Endothelial cell of umbilical vein (primary cell): Measurements from ENCODE around the gene FAM114A2. TPM values are rescaled to one million over a fixed set of nuclear protein-coding genes. Genes with fewer than 3 reads are reported as not detected.

Source experiments
- BruUV-seq: library from RNA; stranded (reverse); fragments of 400-500 nt; replicated peaks from 2 replicates; lab custom pipeline; 2021; lab: Mats Ljungman, UMichigan
- CTCF ChIA-PET: fragments of 300-600, 350-600 bp; sonication (Branson Sonifier 250); formaldehyde crosslinking; loops from one replicate; lab custom pipeline; 2021; ENCODE audit warnings: antibody characterized with exemption, inconsistent platforms; lab: Charles Lee
- POLR2A ChIA-PET: fragments of 300-600, 350-600 bp; sonication (Branson Sonifier 250); formaldehyde crosslinking; loops from one replicate; lab custom pipeline; 2021; ENCODE audit warnings: antibody characterized with exemption, inconsistent platforms; lab: Charles Lee
- DNase-seq: peaks from one replicate; pipeline ENCODE4 v3.0.0-alpha.2; 2011; ENCODE audit warnings: low read depth, low spot score
- FAIRE-seq: peaks from 2 replicates; lab custom pipeline; 2011; peaks lifted over from hg19 to GRCh38; lab: Jason Lieb, UNC
- H2AFZ ChIP-seq: 2 replicates; pipeline ENCODE4 v1.6.0; 2012; ENCODE audit warnings: low read depth, low read length, control low read depth, inconsistent platforms
- H3K27ac ChIP-seq: 2 replicates; pipeline ENCODE4 v1.5.1; 2011; ENCODE audit warnings: low read depth, mild to moderate bottlenecking, control low read depth, low read length, moderate library complexity; ENCODE audit not compliant: insufficient read depth
- H3K27me3 ChIP-seq, 2 experiments: 2 replicates each; pipeline versions ENCODE4 v1.6.0 to v1.6.1; 2011; ENCODE audit warnings: low read length in 2 of 2, mixed read lengths in 1 of 2; ENCODE audit not compliant: control insufficient read depth in 2 of 2, insufficient read depth in 2 of 2
- H3K36me3 ChIP-seq, 2 experiments: 2 replicates in 1 of 2; 3 replicates in 1 of 2; pipeline ENCODE4 v1.5.1; 2011; ENCODE audit warnings: low read length in 2 of 2, mild to moderate bottlenecking in 1 of 2, moderate library complexity in 1 of 2; ENCODE audit not compliant: control insufficient read depth in 2 of 2, insufficient read depth in 2 of 2; ENCODE audit errors: extremely low read depth in 1 of 2
- H3K4me1 ChIP-seq: 3 replicates; pipeline ENCODE4 v1.5.1; 2011; ENCODE audit warnings: mild to moderate bottlenecking, low read length; ENCODE audit not compliant: control insufficient read depth, insufficient read depth; ENCODE audit errors: extremely low read depth
- H3K4me2 ChIP-seq: 2 replicates; pipeline ENCODE4 v1.6.1; 2011; ENCODE audit warnings: low read length, control low read depth, mixed read lengths; ENCODE audit not compliant: insufficient read depth
- H3K4me3 ChIP-seq, 3 experiments: fragments of 200-600 bp in 1 of 3; sonication (generic), shearing (Covaris generic) in 1 of 3; replicated peaks in 1 of 3; 2 replicates each; pipeline ENCODE4 v1.5.1; 2011 to 2016; ENCODE audit warnings: control low read depth in 3 of 3, low read length in 3 of 3, mild to moderate bottlenecking in 2 of 3, inconsistent platforms in 1 of 3, low read depth in 1 of 3, moderate library complexity in 1 of 3; ENCODE audit not compliant: insufficient read depth in 1 of 3
- H3K79me2 ChIP-seq: 2 replicates; pipeline ENCODE4 v1.6.0; 2012; ENCODE audit warnings: low read length, inconsistent platforms; ENCODE audit not compliant: control insufficient read depth, insufficient read depth
- H3K9ac ChIP-seq: replicated peaks from 2 replicates; pipeline ENCODE3; 2011; ENCODE audit warnings: low read length, control low read depth; ENCODE audit not compliant: insufficient read depth; ENCODE audit errors: extremely low read depth
- H3K9me1 ChIP-seq: replicated peaks from 3 replicates; pipeline ENCODE4 v1.6.0; 2011; ENCODE audit warnings: mild to moderate bottlenecking, low read length; ENCODE audit not compliant: control insufficient read depth, insufficient read depth; ENCODE audit errors: extremely low read depth
- H3K9me3 ChIP-seq: replicated peaks from 2 replicates; pipeline ENCODE4 v1.5.1; 2012; ENCODE audit warnings: low read length, inconsistent platforms; ENCODE audit not compliant: control insufficient read depth, insufficient read depth
- H4K20me1 ChIP-seq: replicated peaks from 2 replicates; pipeline ENCODE3; 2011; ENCODE audit warnings: mild to moderate bottlenecking, low read length; ENCODE audit not compliant: control insufficient read depth, insufficient read depth; ENCODE audit errors: extremely low read depth
- EZH2 ChIP-seq: IDR thresholded peaks from 2 replicates; pipeline ENCODE4 v1.6.1; 2012; ENCODE audit warnings: borderline replicate concordance, low read depth, mild to moderate bottlenecking, moderate library complexity, low read length, inconsistent platforms; ENCODE audit not compliant: severe bottlenecking
- FOS ChIP-seq: IDR thresholded peaks from 2 replicates; pipeline ENCODE4 v1.6.1; 2011; ENCODE audit warnings: mild to moderate bottlenecking, low read length, moderate library complexity, borderline replicate concordance; ENCODE audit not compliant: insufficient read depth
- GATA2 ChIP-seq: IDR thresholded peaks from 2 replicates; pipeline ENCODE4 v1.7.0; 2011; ENCODE audit warnings: low read depth, mild to moderate bottlenecking, moderate library complexity, mixed read lengths, low read length; ENCODE audit not compliant: insufficient read length, insufficient read depth
- JUN ChIP-seq: IDR thresholded peaks from 2 replicates; pipeline ENCODE4 v1.6.1; 2011; ENCODE audit warnings: borderline replicate concordance, low read depth; ENCODE audit not compliant: insufficient read length, insufficient read depth
- MYC ChIP-seq: IDR thresholded peaks from one replicate; pipeline ENCODE4 v1.6.1; 2011; ENCODE audit warnings: mild to moderate bottlenecking, low read depth, low read length
- POLR2A ChIP-seq: IDR thresholded peaks from 2 replicates; pipeline ENCODE4 v1.6.1; 2012; ENCODE audit warnings: low read depth, mild to moderate bottlenecking, control low read depth, low read length
- POLR2AphosphoS5 ChIP-seq: IDR thresholded peaks from 2 replicates; pipeline ENCODE4 v1.6.1; 2012; ENCODE audit warnings: low read depth, mild to moderate bottlenecking, control low read depth, low read length, moderate library complexity; ENCODE audit not compliant: insufficient read depth
- dilution Hi-C: fragments of 300-500 bp; cut with MboI; formaldehyde crosslinking; loops from one replicate; pipeline ENCODE4 v1.15.0; 2019; ENCODE audit warnings: low sequenced_read_pairs; ENCODE audit not compliant: extremely low pct_ligation_motif_present
- intact Hi-C: fragments of 100-400 bp; cut with micrococcal nuclease; formaldehyde crosslinking; loops from one replicate; pipeline ENCODE4 v1.10.0; 2022
- polyA plus RNA-seq, 4 experiments: library from polyadenylated mRNA; depleted of rRNA in 3 of 4; stranded (reverse) in 3 of 4; unstranded in 1 of 4; fragments of >200 nt; gene quantifications; 2 replicates each; pipeline versions ENCODE4 v1.2.1 to v1.2.3, GENCODE V29; 2011 to 2012; ENCODE audit warnings: missing spikeins in 1 of 4
- total RNA-seq: library from RNA; stranded (reverse); gene quantifications from 2 replicates; pipeline ENCODE4 v1.2.3, GENCODE V29; 2021
- TF ChIP-seq, protein P1 (sequence below): IDR thresholded peaks from 2 replicates; pipeline ENCODE4 v1.6.1; 2011; ENCODE audit not compliant: insufficient read depth, insufficient read length
- TF ChIP-seq, protein P2 (sequence below), 2 donors: IDR thresholded peaks; 1 replicate in 1 of 2; 2 replicates in 1 of 2; pipeline ENCODE4 v1.5.1; 2011; ENCODE audit warnings: low read length in 2 of 2, mild to moderate bottlenecking in 2 of 2, moderate library complexity in 2 of 2, control low read depth in 1 of 2, inconsistent platforms in 1 of 2, low read depth in 1 of 2; ENCODE audit not compliant: insufficient read depth in 1 of 2; ENCODE audit errors: extremely low read depth in 1 of 2

The FAM114A2 gene
- total and polyA plus RNA-seq, 2 donors (not counting 3 experiments of a cell fraction or from before 2014, with no cell fraction given), result 9.6 to 31.3 TPM

DNA sequence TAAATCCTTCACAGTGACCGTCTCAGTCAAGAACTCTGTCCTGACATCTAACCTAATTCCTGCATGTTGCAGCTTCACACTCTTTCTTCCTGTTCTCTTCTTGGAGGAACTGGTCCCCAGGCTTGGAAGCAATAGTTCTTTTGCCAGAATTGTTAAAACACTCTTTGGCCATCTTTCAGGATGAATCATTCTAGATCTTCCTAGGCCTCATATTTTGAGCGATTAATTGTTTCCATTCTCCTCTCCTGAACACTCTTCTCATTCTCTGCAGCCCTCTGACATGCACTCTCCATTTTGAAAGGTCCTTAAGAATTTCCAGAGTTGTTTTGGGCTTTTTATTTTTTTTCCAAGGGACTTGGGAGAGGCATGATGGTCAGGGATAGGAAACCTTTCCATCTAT lies 85.8 kb downstream of the FAM114A2 start:
- no peaks in the 10 kb centered on the region for H3K36me3 ChIP-seq
- intact Hi-C loops (no loop called here), dilution Hi-C loops (no loop called here)
- H3K4me1 ChIP-seq, result no peaks in the 10 kb centered on the region
- no peak for DNase-seq
- CTCF ChIA-PET, result interaction anchor here (1.0 to 2.0 kb wide), 2 partner anchors 12 to 456 kb away, joined by 4 to 6 read pairs; no protein-coding TSS in a partner anchor
- H3K27me3 ChIP-seq, result no peaks in the 10 kb centered on the region
- no peak overlapping the region for H3K4me3 ChIP-seq
- no TSS peak for BruUV-seq
- no peaks in the 10 kb centered on the region for H4K20me1 ChIP-seq
- no peak for FAIRE-seq
- TF ChIP-seq MYC (no peak), POLR2AphosphoS5 (no peak), GATA2 (no peak), POLR2A (no peak), JUN (no peak), FOS (no peak), EZH2 (no peak)
- TF ChIP-seq, protein P1, sequence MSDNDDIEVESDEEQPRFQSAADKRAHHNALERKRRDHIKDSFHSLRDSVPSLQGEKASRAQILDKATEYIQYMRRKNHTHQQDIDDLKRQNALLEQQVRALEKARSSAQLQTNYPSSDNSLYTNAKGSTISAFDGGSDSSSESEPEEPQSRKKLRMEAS, result no peak
- TF ChIP-seq, protein P2, sequence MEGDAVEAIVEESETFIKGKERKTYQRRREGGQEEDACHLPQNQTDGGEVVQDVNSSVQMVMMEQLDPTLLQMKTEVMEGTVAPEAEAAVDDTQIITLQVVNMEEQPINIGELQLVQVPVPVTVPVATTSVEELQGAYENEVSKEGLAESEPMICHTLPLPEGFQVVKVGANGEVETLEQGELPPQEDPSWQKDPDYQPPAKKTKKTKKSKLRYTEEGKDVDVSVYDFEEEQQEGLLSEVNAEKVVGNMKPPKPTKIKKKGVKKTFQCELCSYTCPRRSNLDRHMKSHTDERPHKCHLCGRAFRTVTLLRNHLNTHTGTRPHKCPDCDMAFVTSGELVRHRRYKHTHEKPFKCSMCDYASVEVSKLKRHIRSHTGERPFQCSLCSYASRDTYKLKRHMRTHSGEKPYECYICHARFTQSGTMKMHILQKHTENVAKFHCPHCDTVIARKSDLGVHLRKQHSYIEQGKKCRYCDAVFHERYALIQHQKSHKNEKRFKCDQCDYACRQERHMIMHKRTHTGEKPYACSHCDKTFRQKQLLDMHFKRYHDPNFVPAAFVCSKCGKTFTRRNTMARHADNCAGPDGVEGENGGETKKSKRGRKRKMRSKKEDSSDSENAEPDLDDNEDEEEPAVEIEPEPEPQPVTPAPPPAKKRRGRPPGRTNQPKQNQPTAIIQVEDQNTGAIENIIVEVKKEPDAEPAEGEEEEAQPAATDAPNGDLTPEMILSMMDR (IDR thresholded peaks at IDR 0.05; ENCODE audit: extremely low read depth in 1 of 2, insufficient read depth in 1 of 2, low read depth in 1 of 2, low read length in 2 of 2), result no peak
- H3K9me3 ChIP-seq, result no peaks in the 10 kb centered on the region
- H3K9me1 ChIP-seq, result no peaks in the 10 kb centered on the region
- no peak overlapping the region for H3K9ac ChIP-seq
- POLR2A ChIA-PET, result no interaction called here
- no peak overlapping the region for H2AFZ ChIP-seq
- no peak overlapping the region for H3K27ac ChIP-seq
- no peaks in the 10 kb centered on the region for H3K79me2 ChIP-seq
- no peak overlapping the region for H3K4me2 ChIP-seq
